ENCODE measurements around the gene MORN5.
A peak's percentile ranks its signal among the peaks of the same experiment; 100 is the strongest.

Gene MORN5

GRCh38 chr9:122144836-122145591 lies 14.7 kb upstream of the MORN5 start:
- no peak for DNase-seq

- no peak for DNase-seq
Observed at GRCh38 chr9:122145592-122145863, 14.2 kb upstream of the MORN5 start.

GRCh38 chr9:122151267-122151828 lies 8.4 kb upstream of the MORN5 start:
- no peak for DNase-seq

GRCh38 chr9:122155796-122156195 lies 3.9 kb upstream of the MORN5 start:
- DNase-seq, result no peak

- DNase-seq, result peak; percentile 36
Observed at GRCh38 chr9:122158202-122158601, 1.5 kb upstream of the MORN5 start.

GRCh38 chr9:122159925-122160246 lies 178 bp downstream of the MORN5 start:
- DNase-seq, result no peak

- no peak for DNase-seq
Observed at GRCh38 chr9:122162415-122162814, 2.7 kb downstream of the MORN5 start.

GRCh38 chr9:122164286-122164685 lies 4.6 kb downstream of the MORN5 start:
- DNase-seq, result no peak

- DNase-seq, result no peak
Observed at GRCh38 chr9:122168356-122168755, 8.6 kb downstream of the MORN5 start.

- no peak for DNase-seq
Observed at GRCh38 chr9:122172131-122172530, 12.4 kb downstream of the MORN5 start.

- DNase-seq, result no peak
Observed at GRCh38 chr9:122173670-122174069, 14.0 kb downstream of the MORN5 start.

GRCh38 chr9:122176916-122177315 lies 17.2 kb downstream of the MORN5 start:
- DNase-seq, result no peak

GRCh38 chr9:122179054-122179689 lies 19.5 kb downstream of the MORN5 start:
- no peak for DNase-seq

- no peak for DNase-seq
Observed at GRCh38 chr9:122179690-122180074, 20.0 kb downstream of the MORN5 start.

GRCh38 chr9:122180633-122181032 lies 20.9 kb downstream of the MORN5 start:
- no peak for DNase-seq

- no peak for DNase-seq
Observed at GRCh38 chr9:122183501-122183900, 23.8 kb downstream of the MORN5 start.

- no peak for DNase-seq
Observed at GRCh38 chr9:122184551-122184950, 24.8 kb downstream of the MORN5 start.

- no peak for DNase-seq
Observed at GRCh38 chr9:122186301-122186700, 26.6 kb downstream of the MORN5 start.

- DNase-seq, result no peak
Observed at GRCh38 chr9:122186777-122187470, 27.2 kb downstream of the MORN5 start.

GRCh38 chr9:122188369-122188768 lies 28.7 kb downstream of the MORN5 start:
- DNase-seq, result no peak

- DNase-seq, result no peak
Observed at GRCh38 chr9:122190597-122191381, 31.1 kb downstream of the MORN5 start.

GRCh38 chr9:122191584-122191983 lies 31.9 kb downstream of the MORN5 start:
- DNase-seq, result no peak

GRCh38 chr9:122192261-122192875 lies 32.7 kb downstream of the MORN5 start:
- DNase-seq, result no peak

All from activated naive CD4-positive, alpha-beta T cell treated with anti-CD3 and anti-CD28 coated beads, Interleukin-2, amount 50 U/mL, for 16 hours (primary cell).